Activated naive CD4-positive, alpha-beta T cell treated with anti-CD3 and anti-CD28 coated beads for 36 hours (primary cell): ENCODE data around the gene SPART. TPM values are rescaled to one million over a fixed set of nuclear protein-coding genes. Genes with fewer than 3 reads are reported as not detected.

Experiments
- CTCF ChIA-PET: fragments of 350-600 bp; sonication (Branson Sonifier 250); formaldehyde crosslinking; loops from one replicate; lab custom pipeline; 2021; ENCODE audit warnings: antibody characterized with exemption; lab: Charles Lee
- DNase-seq: peaks from one replicate; pipeline ENCODE4 v3.0.0-alpha.2; 2020
- H3K27ac Mint-ChIP-seq: one replicate; pipeline ENCODE4 v1.8.0; 2021; ENCODE audit warnings: mild to moderate bottlenecking, mixed read lengths
- H3K27me3 Mint-ChIP-seq: one replicate; pipeline ENCODE4 v1.8.0; 2021; ENCODE audit warnings: low read depth, mixed read lengths
- H3K36me3 Mint-ChIP-seq: one replicate; pipeline ENCODE4 v1.8.0; 2021; ENCODE audit warnings: low read depth, mixed read lengths
- H3K4me1 Mint-ChIP-seq: one replicate; pipeline ENCODE4 v1.8.0; 2021; ENCODE audit warnings: low read depth, mixed read lengths
- H3K4me3 Mint-ChIP-seq: one replicate; pipeline ENCODE4 v1.8.0; 2021; ENCODE audit warnings: mild to moderate bottlenecking, moderate library complexity, mixed read lengths
- H3K9me3 Mint-ChIP-seq: one replicate; pipeline ENCODE4 v1.8.0; 2021; ENCODE audit warnings: mixed read lengths
- intact Hi-C: fragments of 100-400 bp; cut with micrococcal nuclease; formaldehyde crosslinking; loops from one replicate; pipeline ENCODE4 v1.15.1; 2023
- total RNA-seq, 2 experiments: library from RNA; stranded (reverse); gene quantifications; one replicate each; pipeline ENCODE4 v1.2.3, GENCODE V29; 2021

Gene SPART
- total RNA-seq, 2 experiments from 2014 or later: 12.5 to 17.0 TPM

GRCh38 chr13:36352350-36352749 is 6.2 kb upstream of the SPART start:
- H3K27ac Mint-ChIP-seq: no peak overlapping the region
- no peaks in the 10 kb centered on the region for H3K9me3 Mint-ChIP-seq
- CTCF ChIA-PET: no interaction called here
- no peaks in the 10 kb centered on the region for H3K4me1 Mint-ChIP-seq
- H3K36me3 Mint-ChIP-seq: no peaks in the 10 kb centered on the region
- H3K27me3 Mint-ChIP-seq: no peaks in the 10 kb centered on the region
- H3K4me3 Mint-ChIP-seq: no peak overlapping the region
- intact Hi-C loops: no loop called here
- no peak for DNase-seq

- no peaks in the 10 kb centered on the region for H3K27me3 Mint-ChIP-seq
- CTCF ChIA-PET: interaction anchor here (0.7 to 3.4 kb wide), 13 partner anchors 13 to 390 kb away, joined by 3 to 17 read pairs (median 3); partner anchors contain the start of gene CCDC169
- peaks cover 1% of the 10 kb centered on the region for H3K36me3 Mint-ChIP-seq
- intact Hi-C loops: loop anchor here (2.0 to 5.0 kb wide), 3 partner anchors 35 to 635 kb away; no protein-coding TSS in a partner anchor
- no peak overlapping the region for H3K27ac Mint-ChIP-seq
- H3K4me3 Mint-ChIP-seq: no peak overlapping the region
- H3K9me3 Mint-ChIP-seq: no peaks in the 10 kb centered on the region
- peaks cover 18% of the 10 kb centered on the region for H3K4me1 Mint-ChIP-seq
- no peak for DNase-seq
Measured at GRCh38 chr13:36347531-36348210, 1.5 kb upstream of the SPART start.

- Mint-ChIP-seq H3K27me3 (no peaks in the 10 kb centered on the region), H3K36me3 (peaks cover 1% of the 10 kb centered on the region), H3K4me3 (peak overlapping the region; percentile 86), H3K9me3 (no peaks in the 10 kb centered on the region), H3K4me1 (peaks cover 31% of the 10 kb centered on the region), H3K27ac (peak overlapping the region; percentile 87)
- CTCF ChIA-PET: interaction anchor here (1.5 to 2.9 kb wide), 5 partner anchors 32 to 391 kb away, joined by 3 to 15 read pairs (median 5); no protein-coding TSS in a partner anchor
- peak; percentile 50 for DNase-seq
- intact Hi-C loops: loop anchor here (1.0 to 5.0 kb wide), 10 partner anchors 37 to 714 kb away; partner anchors contain the start of genes CCDC169, EXOSC8, RFXAP and SUPT20H
Measured at GRCh38 chr13:36345438-36346221, 564 bp downstream of the SPART start.

GRCh38 chr13:36344886-36345437 is 1.2 kb downstream of the SPART start:
- peak overlapping the region; percentile 87 for H3K27ac Mint-ChIP-seq
- intact Hi-C loops: loop anchor here (1.0 to 5.0 kb wide), 2 partner anchors 48 to 637 kb away; partner anchors contain the start of gene CCDC169
- CTCF ChIA-PET: interaction anchor here (1.4 to 2.9 kb wide), 3 partner anchors 21 to 392 kb away, joined by 3 to 15 read pairs (median 5); no protein-coding TSS in a partner anchor
- peaks cover 1% of the 10 kb centered on the region for H3K36me3 Mint-ChIP-seq
- H3K27me3 Mint-ChIP-seq: no peaks in the 10 kb centered on the region
- peaks cover 31% of the 10 kb centered on the region for H3K4me1 Mint-ChIP-seq
- peak overlapping the region; percentile 86 for H3K4me3 Mint-ChIP-seq
- no peaks in the 10 kb centered on the region for H3K9me3 Mint-ChIP-seq
- peak; percentile 19 for DNase-seq

- Mint-ChIP-seq H3K27ac (no peak overlapping the region), H3K4me1 (peaks cover 34% of the 10 kb centered on the region), H3K27me3 (no peaks in the 10 kb centered on the region), H3K4me3 (peak overlapping the region; percentile 34), H3K36me3 (peaks cover 1% of the 10 kb centered on the region), H3K9me3 (no peaks in the 10 kb centered on the region)
- CTCF ChIA-PET: interaction anchor here (1.1 to 1.9 kb wide), 5 partner anchors 22 to 656 kb away, joined by 3 to 5 read pairs (median 3); no protein-coding TSS in a partner anchor
- DNase-seq: no peak
- intact Hi-C loops: no loop called here
Measured at GRCh38 chr13:36344173-36344572, 2.0 kb downstream of the SPART start.

- Mint-ChIP-seq H3K4me1 (peaks cover 38% of the 10 kb centered on the region), H3K27ac (no peak overlapping the region), H3K36me3 (peaks cover 1% of the 10 kb centered on the region), H3K4me3 (peak overlapping the region; percentile 34), H3K9me3 (no peaks in the 10 kb centered on the region), H3K27me3 (no peaks in the 10 kb centered on the region)
- CTCF ChIA-PET: interaction anchor here (1.1 to 1.4 kb wide), 4 partner anchors 22 to 656 kb away, joined by 3 to 5 read pairs (median 3); no protein-coding TSS in a partner anchor
- DNase-seq: peak; percentile 10
- intact Hi-C loops: no loop called here
Measured at GRCh38 chr13:36343766-36344165, 2.4 kb downstream of the SPART start.

- no peak for DNase-seq
- peaks cover 42% of the 10 kb centered on the region for H3K4me1 Mint-ChIP-seq
- no peaks in the 10 kb centered on the region for H3K9me3 Mint-ChIP-seq
- no peak overlapping the region for H3K27ac Mint-ChIP-seq
- no peak overlapping the region for H3K4me3 Mint-ChIP-seq
- CTCF ChIA-PET: no interaction called here
- H3K27me3 Mint-ChIP-seq: no peaks in the 10 kb centered on the region
- intact Hi-C loops: no loop called here
- H3K36me3 Mint-ChIP-seq: peaks cover 1% of the 10 kb centered on the region
Measured at GRCh38 chr13:36342715-36343114, 3.5 kb downstream of the SPART start.

- no peak for DNase-seq
- intact Hi-C loops: no loop called here
- Mint-ChIP-seq H3K27me3 (no peaks in the 10 kb centered on the region), H3K9me3 (no peaks in the 10 kb centered on the region), H3K4me1 (peaks cover 49% of the 10 kb centered on the region), H3K27ac (no peak overlapping the region), H3K4me3 (no peak overlapping the region), H3K36me3 (peaks cover 2% of the 10 kb centered on the region)
- CTCF ChIA-PET: no interaction called here
Measured at GRCh38 chr13:36341718-36342117, 4.5 kb downstream of the SPART start.

- intact Hi-C loops: no loop called here
- H3K36me3 Mint-ChIP-seq: peaks cover 4% of the 10 kb centered on the region
- H3K9me3 Mint-ChIP-seq: no peaks in the 10 kb centered on the region
- peaks cover 62% of the 10 kb centered on the region for H3K4me1 Mint-ChIP-seq
- CTCF ChIA-PET: interaction anchor here (1.5 kb wide), 1 partner anchor 57 kb away, joined by 4 read pairs; no protein-coding TSS in a partner anchor
- H3K4me3 Mint-ChIP-seq: no peak overlapping the region
- no peak for DNase-seq
- no peak overlapping the region for H3K27ac Mint-ChIP-seq
- H3K27me3 Mint-ChIP-seq: no peaks in the 10 kb centered on the region
Measured at GRCh38 chr13:36339600-36340155, 6.5 kb downstream of the SPART start.

GRCh38 chr13:36337938-36338641 is 8.1 kb downstream of the SPART start:
- no peak for DNase-seq
- intact Hi-C loops: no loop called here
- CTCF ChIA-PET: no interaction called here
- Mint-ChIP-seq H3K4me1 (peaks cover 66% of the 10 kb centered on the region), H3K4me3 (no peak overlapping the region), H3K9me3 (no peaks in the 10 kb centered on the region), H3K27me3 (no peaks in the 10 kb centered on the region), H3K36me3 (peaks cover 4% of the 10 kb centered on the region), H3K27ac (no peak overlapping the region)

- H3K9me3 Mint-ChIP-seq: no peaks in the 10 kb centered on the region
- H3K36me3 Mint-ChIP-seq: peaks cover 19% of the 10 kb centered on the region
- H3K4me1 Mint-ChIP-seq: peaks cover 45% of the 10 kb centered on the region
- no peak for DNase-seq
- intact Hi-C loops: no loop called here
- CTCF ChIA-PET: no interaction called here
- H3K27ac Mint-ChIP-seq: no peak overlapping the region
- H3K27me3 Mint-ChIP-seq: no peaks in the 10 kb centered on the region
- no peak overlapping the region for H3K4me3 Mint-ChIP-seq
Measured at GRCh38 chr13:36332986-36333385, 13.2 kb downstream of the SPART start.
